MM.1S (cell line): Measurements from ENCODE around the gene ACOXL.

Source experiments
- DNase-seq: peaks from one replicate; pipeline ENCODE4 v3.0.0-alpha.2; 2015
- H2AFZ ChIP-seq: fragments of 300-600 bp; sonication (generic); 2 replicates; pipeline ENCODE4 v1.6.0; 2016; ENCODE audit warnings: antibody characterized with exemption, low read length
- H3F3A ChIP-seq: fragments of 300-600 bp; sonication (generic); 2 replicates; pipeline ENCODE4 v1.6.1; 2016; ENCODE audit warnings: mild to moderate bottlenecking, antibody characterized with exemption, low read length, moderate library complexity, mixed read lengths; ENCODE audit not compliant: insufficient read depth
- H3K27ac ChIP-seq: fragments of 300-600 bp; sonication (generic); 2 replicates; pipeline ENCODE4 v1.5.1; 2016; ENCODE audit warnings: mild to moderate bottlenecking, low read length
- H3K27me3 ChIP-seq: fragments of 300-600 bp; sonication (generic); replicated peaks from 2 replicates; pipeline ENCODE4 v1.6.0; 2016; ENCODE audit warnings: low read length; ENCODE audit not compliant: insufficient read depth
- H3K36me3 ChIP-seq: fragments of 300-600 bp; sonication (generic); replicated peaks from 2 replicates; pipeline ENCODE4 v1.6.1; 2016; ENCODE audit warnings: mild to moderate bottlenecking, low read length, mixed read lengths; ENCODE audit not compliant: insufficient read depth
- H3K4me1 ChIP-seq: fragments of 300-600 bp; sonication (generic); 2 replicates; pipeline ENCODE4 v1.6.1; 2016; ENCODE audit warnings: low read length, mixed read lengths
- H3K4me2 ChIP-seq: fragments of 300-600 bp; sonication (generic); 2 replicates; pipeline ENCODE4 v1.6.0; 2016; ENCODE audit warnings: low read depth, low read length
- H3K4me3 ChIP-seq: fragments of 300-600 bp; sonication (generic); 2 replicates; pipeline ENCODE4 v1.5.1; 2016; ENCODE audit warnings: low read length, mixed read lengths
- H3K79me2 ChIP-seq: fragments of 300-600 bp; sonication (generic); 2 replicates; pipeline ENCODE4 v1.6.1; 2016; ENCODE audit warnings: mixed run types, low read length, mixed read lengths
- H3K9ac ChIP-seq: fragments of 300-600 bp; sonication (generic); 2 replicates; pipeline ENCODE4 v1.6.1; 2016; ENCODE audit warnings: low read length, mixed read lengths
- H3K9me2 ChIP-seq: fragments of 300-600 bp; sonication (generic); replicated peaks from 2 replicates; pipeline ENCODE4 v1.6.1; 2016; ENCODE audit warnings: mild to moderate bottlenecking, low read length, mixed read lengths; ENCODE audit not compliant: insufficient read depth
- H3K9me3 ChIP-seq: fragments of 300-600 bp; sonication (generic); replicated peaks from 2 replicates; pipeline ENCODE4 v1.6.1; 2016; ENCODE audit warnings: mild to moderate bottlenecking, low read length, mixed read lengths; ENCODE audit not compliant: insufficient read depth
- H4K20me1 ChIP-seq: fragments of 300-600 bp; sonication (generic); 2 replicates; pipeline ENCODE4 v1.6.1; 2016; ENCODE audit warnings: mild to moderate bottlenecking, low read length, moderate library complexity, mixed read lengths; ENCODE audit not compliant: insufficient read depth
- EZH2 ChIP-seq: fragments of 300-600 bp; sonication (generic); optimal IDR thresholded peaks from 2 replicates; pipeline ENCODE3; 2017; ENCODE audit warnings: low read depth, mild to moderate bottlenecking, antibody characterized with exemption, low read length, mixed read lengths
- EZH2phosphoT487 ChIP-seq: fragments of 300-600 bp; sonication (generic); IDR thresholded peaks from 2 replicates; pipeline ENCODE4 v1.6.1; 2018; ENCODE audit warnings: antibody characterized with exemption, low read length
- TF ChIP-seq, protein P1 (sequence below): fragments of 300-600 bp; sonication (generic); IDR thresholded peaks from 2 replicates; pipeline ENCODE4 v1.5.1; 2016; ENCODE audit warnings: antibody characterized with exemption, low read length, mixed read lengths

The ACOXL gene

DNA sequence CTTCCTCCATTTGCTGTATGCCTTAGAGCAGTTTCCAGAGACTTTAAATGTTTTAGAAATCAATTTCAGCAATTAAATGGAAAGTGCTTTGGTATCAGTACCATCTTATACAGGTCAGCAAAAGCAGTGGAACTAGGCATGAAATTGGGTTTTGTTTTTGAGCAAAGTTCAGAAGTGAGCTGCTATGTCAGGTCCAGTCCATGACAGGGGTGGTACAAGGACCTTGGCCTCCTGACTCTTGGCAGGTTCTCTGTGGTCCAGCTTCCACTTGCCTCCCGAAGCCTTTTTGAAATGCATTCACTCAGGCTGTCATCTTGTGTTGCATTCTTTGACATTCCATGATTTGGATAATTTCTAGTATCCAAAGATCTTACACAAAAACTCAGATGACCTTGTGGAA, 159.3 kb downstream of the ACOXL start:
- H3K4me1 ChIP-seq = no peaks in the 10 kb centered on the region
- H3K4me3 ChIP-seq = no peak overlapping the region
- no peaks in the 10 kb centered on the region for H3K9me2 ChIP-seq
- no peaks in the 10 kb centered on the region for H3F3A ChIP-seq
- no peaks in the 10 kb centered on the region for H4K20me1 ChIP-seq
- H3K79me2 ChIP-seq = no peaks in the 10 kb centered on the region
- H3K9me3 ChIP-seq = no peaks in the 10 kb centered on the region; the same call in 1 of the 2 replicates
- H3K9ac ChIP-seq = no peak overlapping the region
- no peaks in the 10 kb centered on the region for H3K27me3 ChIP-seq
- no peaks in the 10 kb centered on the region for H3K36me3 ChIP-seq
- H2AFZ ChIP-seq = no peak overlapping the region
- TF ChIP-seq, protein P1, sequence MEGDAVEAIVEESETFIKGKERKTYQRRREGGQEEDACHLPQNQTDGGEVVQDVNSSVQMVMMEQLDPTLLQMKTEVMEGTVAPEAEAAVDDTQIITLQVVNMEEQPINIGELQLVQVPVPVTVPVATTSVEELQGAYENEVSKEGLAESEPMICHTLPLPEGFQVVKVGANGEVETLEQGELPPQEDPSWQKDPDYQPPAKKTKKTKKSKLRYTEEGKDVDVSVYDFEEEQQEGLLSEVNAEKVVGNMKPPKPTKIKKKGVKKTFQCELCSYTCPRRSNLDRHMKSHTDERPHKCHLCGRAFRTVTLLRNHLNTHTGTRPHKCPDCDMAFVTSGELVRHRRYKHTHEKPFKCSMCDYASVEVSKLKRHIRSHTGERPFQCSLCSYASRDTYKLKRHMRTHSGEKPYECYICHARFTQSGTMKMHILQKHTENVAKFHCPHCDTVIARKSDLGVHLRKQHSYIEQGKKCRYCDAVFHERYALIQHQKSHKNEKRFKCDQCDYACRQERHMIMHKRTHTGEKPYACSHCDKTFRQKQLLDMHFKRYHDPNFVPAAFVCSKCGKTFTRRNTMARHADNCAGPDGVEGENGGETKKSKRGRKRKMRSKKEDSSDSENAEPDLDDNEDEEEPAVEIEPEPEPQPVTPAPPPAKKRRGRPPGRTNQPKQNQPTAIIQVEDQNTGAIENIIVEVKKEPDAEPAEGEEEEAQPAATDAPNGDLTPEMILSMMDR = no peak
- TF ChIP-seq EZH2phosphoT487 (no peak), EZH2 (no peak)
- no peak overlapping the region for H3K27ac ChIP-seq
- no peak overlapping the region for H3K4me2 ChIP-seq
- DNase-seq = no peak

DNA sequence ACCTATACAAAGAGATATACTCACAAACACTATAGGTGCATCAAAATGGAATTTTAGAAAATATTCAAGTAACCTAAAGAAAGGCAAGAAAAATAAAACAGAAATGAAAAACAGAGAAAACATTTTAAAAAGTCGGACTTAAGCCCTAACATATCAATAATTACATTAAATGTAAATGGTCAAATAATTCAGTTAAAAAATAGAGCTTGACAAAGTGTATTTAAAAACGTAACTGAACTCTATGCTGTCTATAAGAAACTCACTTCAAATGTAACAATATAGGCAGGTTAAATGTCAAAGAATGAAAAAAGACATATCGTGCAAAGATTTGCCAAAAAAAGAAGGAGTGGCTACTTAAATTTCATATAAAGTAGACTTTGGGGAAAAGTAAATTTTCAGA, 163.9 kb downstream of the ACOXL start:
- no peaks in the 10 kb centered on the region for H3K36me3 ChIP-seq
- H3K9me3 ChIP-seq = no peaks in the 10 kb centered on the region; the same call in 1 of the 2 replicates
- no peak for DNase-seq
- H3K4me3 ChIP-seq = no peak overlapping the region
- H3F3A ChIP-seq = no peaks in the 10 kb centered on the region
- TF ChIP-seq, protein P1 = no peak
- TF ChIP-seq EZH2phosphoT487 (no peak), EZH2 (no peak)
- no peaks in the 10 kb centered on the region for H4K20me1 ChIP-seq
- no peak overlapping the region for H3K9ac ChIP-seq
- H3K4me1 ChIP-seq = no peaks in the 10 kb centered on the region
- H3K79me2 ChIP-seq = no peaks in the 10 kb centered on the region
- no peaks in the 10 kb centered on the region for H3K27me3 ChIP-seq
- no peak overlapping the region for H3K4me2 ChIP-seq
- H3K9me2 ChIP-seq = no peaks in the 10 kb centered on the region
- no peak overlapping the region for H2AFZ ChIP-seq
- no peak overlapping the region for H3K27ac ChIP-seq

DNA sequence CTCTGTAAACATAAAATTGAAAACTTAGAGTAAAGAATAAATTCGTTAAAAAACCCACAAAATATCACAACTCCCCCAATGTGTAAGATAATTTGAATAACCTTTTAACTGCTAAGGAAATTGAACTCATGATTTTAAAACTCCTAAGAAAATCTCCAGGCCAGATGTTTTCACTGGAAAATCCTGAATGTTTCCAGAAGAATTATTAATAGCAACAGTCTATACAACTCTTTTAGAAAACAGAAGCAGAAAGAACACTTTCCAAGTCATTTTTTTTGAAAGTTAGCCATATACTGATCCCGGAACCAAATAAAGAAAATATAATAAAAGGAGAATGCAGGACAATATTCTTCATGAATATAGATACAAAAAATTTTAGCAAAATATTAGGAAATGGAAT, 165.6 kb downstream of the ACOXL start:
- Histone ChIP-seq H2AFZ (no peak overlapping the region), H3K27ac (no peak overlapping the region), H3K4me3 (no peak overlapping the region), H3K9me3 (no peaks in the 10 kb centered on the region; the same call in 1 of the 2 replicates), H4K20me1 (no peaks in the 10 kb centered on the region), H3K9ac (no peak overlapping the region), H3K27me3 (no peaks in the 10 kb centered on the region), H3F3A (no peaks in the 10 kb centered on the region), H3K4me2 (no peak overlapping the region), H3K4me1 (no peaks in the 10 kb centered on the region), H3K79me2 (no peaks in the 10 kb centered on the region), H3K36me3 (no peaks in the 10 kb centered on the region), H3K9me2 (no peaks in the 10 kb centered on the region)
- no peak for DNase-seq
- TF ChIP-seq, protein P1 = no peak
- no peak for TF ChIP-seq EZH2phosphoT487
- no peak for TF ChIP-seq EZH2
